ENCODE measurements around the gene DVL2. TPM values are rescaled to one million over a fixed set of nuclear protein-coding genes. Genes with fewer than 3 reads are reported as not detected.

The DVL2 gene
- total RNA-seq, 1 experiment from 2014 or later = 82.9 TPM

GRCh38 chr17:7228920-7229319, 5.4 kb downstream of the DVL2 start:
- no peak overlapping the region for H3K27ac ChIP-seq (ENCODE audit: insufficient read length, low read depth, low read length)
- no peaks in the 10 kb centered on the region for H3K27me3 Mint-ChIP-seq (ENCODE audit: low read depth)
- H4K20me1 ChIP-seq (ENCODE audit: control insufficient read depth, insufficient read depth, insufficient read length) = no peaks in the 10 kb centered on the region
- H2AK5ac ChIP-seq (ENCODE audit: insufficient read length, low read length) = no peak overlapping the region
- no peak overlapping the region for H2BK12ac ChIP-seq (ENCODE audit: insufficient read length, low read depth, low read length)
- H3T11ph ChIP-seq (ENCODE audit: low read length) = no peak overlapping the region
- H3K27ac Mint-ChIP-seq = 0 out of 7 replicates have a peak overlapping the region, but pooled peaks of 1 of the 3 experiments have one; percentile 40
- no peak overlapping the region for H4K5ac ChIP-seq (ENCODE audit: insufficient read length, low read depth, low read length)
- no CpG with 5 or more reads among the region's 14 CpGs for WGBS (ENCODE audit: extremely low coverage, insufficient read length, low lambda C conversion rate)
- no peak overlapping the region for H3K56ac ChIP-seq (ENCODE audit: insufficient read length, low read depth, low read length)
- H3K36me3 Mint-ChIP-seq (ENCODE audit: insufficient read depth in 1 of 3, low read depth in 3 of 3) = peaks cover 37 to 72% (median 66%) of the 10 kb centered on the region in 3 experiments; a peak in 6 of 7 replicates
- H3K4me1 Mint-ChIP-seq = peaks cover 16 to 18% of the 10 kb centered on the region in 2 experiments
- H3K23me2 ChIP-seq (ENCODE audit: insufficient read length, low read depth, low read length, poor library complexity, severe bottlenecking) = peaks cover 3% of the 10 kb centered on the region
- peaks cover 15% of the 10 kb centered on the region; the same call in 1 of the 2 replicates for H3K79me2 ChIP-seq (ENCODE audit: insufficient read depth, low read length)
- H3K79me1 ChIP-seq (ENCODE audit: insufficient read depth, low read depth, low read length, poor library complexity, severe bottlenecking) = peaks cover 13% of the 10 kb centered on the region
- H3K27me3 ChIP-seq (ENCODE audit: insufficient read depth, low read length) = no peaks in the 10 kb centered on the region
- no peak for TF ChIP-seq CTCF (conservative IDR thresholded peaks at IDR 0.05)
- no peak overlapping the region for H4K8ac ChIP-seq (replicated peaks; ENCODE audit: insufficient read length, low read depth, low read length)
- no peak overlapping the region for H2BK5ac ChIP-seq (ENCODE audit: insufficient read length, low read length)
- H3K14ac ChIP-seq (ENCODE audit: insufficient read depth, low read length) = no peak overlapping the region
- no peak overlapping the region for H4K91ac ChIP-seq (ENCODE audit: insufficient read length, low read depth, low read length)
- H3K9me3 Mint-ChIP-seq = no peaks in the 10 kb centered on the region
- no peak for DNase-seq
- no peak overlapping the region for H2AFZ ChIP-seq (ENCODE audit: low read length)
- H3K4me1 ChIP-seq (ENCODE audit: insufficient read depth, low read length) = no peaks in the 10 kb centered on the region
- no peak overlapping the region for H3K9ac ChIP-seq (ENCODE audit: extremely low read depth, insufficient read length, low read length)
- H3K4me3 Mint-ChIP-seq = no peak overlapping the region; a peak in 1 of 5 replicates
- no peak overlapping the region for H3K4me2 ChIP-seq (ENCODE audit: insufficient read depth, insufficient read length, low read length)
- H3K18ac ChIP-seq (ENCODE audit: insufficient read length, low read depth, low read length) = no peak overlapping the region
- no peak overlapping the region for H3K23ac ChIP-seq (ENCODE audit: insufficient read length, low read depth, low read length)
- H2BK15ac ChIP-seq (ENCODE audit: low read depth, low read length) = no peak overlapping the region
- no peaks in the 10 kb centered on the region for H3K9me3 ChIP-seq (ENCODE audit: control insufficient read depth, low read depth, low read length)
- no peak overlapping the region for H3K4ac ChIP-seq (ENCODE audit: low read depth, low read length)
- no peak overlapping the region for H2BK20ac ChIP-seq (ENCODE audit: low read depth, low read length, poor library complexity, severe bottlenecking)
- H2BK120ac ChIP-seq (ENCODE audit: low read depth, low read length, poor library complexity, severe bottlenecking) = no peak overlapping the region

Measured in H9 (cell line).